ENCODE results near the gene SCUBE1. TPM values are rescaled to one million over a fixed set of nuclear protein-coding genes. Genes with fewer than 3 reads are reported as not detected.

The SCUBE1 gene
- total RNA-seq, 1 experiment from 2014 or later, result 3.9 TPM

- H3K4me3 ChIP-seq (replicated peaks in 1 of 2; ENCODE audit: low read depth in 1 of 2, low read length in 2 of 2), result no peak overlapping the region
- H3K27me3 ChIP-seq (ENCODE audit: insufficient read depth, low read length), result no peaks in the 10 kb centered on the region
- no peak for ATAC-seq
- no peak for DNase-seq (ENCODE audit: low read depth, low spot score)
- H3K9me3 ChIP-seq (ENCODE audit: control insufficient read depth in 1 of 2, insufficient read depth in 1 of 2, low read depth in 1 of 2, low read length in 2 of 2), result no peaks in the 10 kb centered on the region
- intact Hi-C loops (cut with micrococcal nuclease), result no loop called here
- no TSS peak for BruUV-seq (replicated peaks)
- H3K27ac ChIP-seq (ENCODE audit: low read depth, low read length), result no peak overlapping the region
- POLR2A ChIA-PET, result no interaction called here
- TF ChIP-seq ZNF274 (IDR thresholded peaks at IDR 0.05; ENCODE audit: low read depth, low read length), result no peak
- TF ChIP-seq, protein P1, sequence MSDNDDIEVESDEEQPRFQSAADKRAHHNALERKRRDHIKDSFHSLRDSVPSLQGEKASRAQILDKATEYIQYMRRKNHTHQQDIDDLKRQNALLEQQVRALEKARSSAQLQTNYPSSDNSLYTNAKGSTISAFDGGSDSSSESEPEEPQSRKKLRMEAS (IDR thresholded peaks at IDR 0.05), result no peak
- no peak for TF ChIP-seq CEBPB (IDR thresholded peaks at IDR 0.05; ENCODE audit: low read depth)
- TF ChIP-seq SP1 (IDR thresholded peaks at IDR 0.05; ENCODE audit: low read depth), result no peak
- TF ChIP-seq EGR1 (IDR thresholded peaks at IDR 0.05; ENCODE audit: low read depth), result no peak
- TF ChIP-seq TCF7L2 (IDR thresholded peaks at IDR 0.05; ENCODE audit: borderline replicate concordance, extremely low read depth, insufficient read depth, insufficient read length), result no peak
- TF ChIP-seq EZH2phosphoT487 (IDR thresholded peaks at IDR 0.05; ENCODE audit: borderline replicate concordance), result no peak
- no peak for TF ChIP-seq POLR2A (IDR thresholded peaks at IDR 0.05; ENCODE audit: borderline replicate concordance, extremely low read depth, insufficient read depth, insufficient read length)
- no peak for TF ChIP-seq RAD21 (IDR thresholded peaks at IDR 0.05; ENCODE audit: low read depth)
- no peak for TF ChIP-seq CTCF (IDR thresholded peaks at IDR 0.05 in 2 of 3, conservative IDR thresholded peaks at IDR 0.05 in 1 of 3; ENCODE audit: borderline replicate concordance in 1 of 3, insufficient read depth in 1 of 3, low read depth in 2 of 3, low read length in 2 of 3)
- TF ChIP-seq YY1 (IDR thresholded peaks at IDR 0.05; ENCODE audit: extremely low read depth, insufficient replicate concordance, low read depth, low read length), result no peak
- CTCF ChIA-PET, result no interaction called here
- no peaks in the 10 kb centered on the region for H3K36me3 ChIP-seq (ENCODE audit: control insufficient read depth in 1 of 2, insufficient read depth in 2 of 2, low read length in 2 of 2)
- H3K9ac ChIP-seq (ENCODE audit: low read length), result no peak overlapping the region
- RAD21 ChIA-PET (ENCODE audit: low non-redundant PET in 1 of 2, low total read pairs in 2 of 2, uncharacterized antibody in 2 of 2, unreplicated experiment in 2 of 2), result no interaction called here
- H2AFZ ChIP-seq (ENCODE audit: low read depth, low read length, poor library complexity, severe bottlenecking), result no peak overlapping the region
- no peaks in the 10 kb centered on the region for H4K20me1 ChIP-seq (ENCODE audit: insufficient read depth)
- no peak overlapping the region for H3K4me2 ChIP-seq (ENCODE audit: low read length)
- no peaks in the 10 kb centered on the region for H3K9me2 ChIP-seq (ENCODE audit: insufficient read depth)
- H3K79me2 ChIP-seq (ENCODE audit: insufficient read depth, low read length), result no peaks in the 10 kb centered on the region
- peaks cover 7 to 12% of the 10 kb centered on the region in 2 experiments; a peak in 3 of 4 replicates for H3K4me1 ChIP-seq (ENCODE audit: control insufficient read depth in 1 of 2, insufficient read depth in 2 of 2, low read length in 2 of 2)
Measured at GRCh38 chr22:43240614-43241013, 102.6 kb downstream of the SCUBE1 start.

Data from HCT116 (cell line).